Vagina (tissue), 2 donors: ENCODE data around the gene TFCP2L1.

ENCODE experiments used
- POLR2A ChIP-seq, 2 donors: fragments of 450-650 bp; IDR thresholded peaks; one replicate each; pipeline ENCODE4 v1.6.1; 2017; ENCODE audit warnings: antibody characterized with exemption in 2 of 2, mild to moderate bottlenecking in 2 of 2, moderate library complexity in 2 of 2
- POLR2AphosphoS5 ChIP-seq, 2 donors: sonication (generic); formaldehyde crosslinking; IDR thresholded peaks; one replicate each; pipeline ENCODE4 v1.9.0; 2017; ENCODE audit warnings: antibody characterized with exemption in 2 of 2, mild to moderate bottlenecking in 2 of 2, low read depth in 1 of 2; ENCODE audit not compliant: insufficient read depth in 1 of 2
- TF ChIP-seq, protein P1 (sequence below), 3 experiments: fragments of 450-650 bp in 2 of 3; fragments of 200-600 bp in 1 of 3; sonication (generic) in 1 of 3; IDR thresholded peaks; one replicate each; pipeline ENCODE4 v1.5.1; 2017 to 2019; ENCODE audit warnings: antibody characterized with exemption in 3 of 3, mild to moderate bottlenecking in 2 of 3, moderate library complexity in 2 of 3

DNA sequence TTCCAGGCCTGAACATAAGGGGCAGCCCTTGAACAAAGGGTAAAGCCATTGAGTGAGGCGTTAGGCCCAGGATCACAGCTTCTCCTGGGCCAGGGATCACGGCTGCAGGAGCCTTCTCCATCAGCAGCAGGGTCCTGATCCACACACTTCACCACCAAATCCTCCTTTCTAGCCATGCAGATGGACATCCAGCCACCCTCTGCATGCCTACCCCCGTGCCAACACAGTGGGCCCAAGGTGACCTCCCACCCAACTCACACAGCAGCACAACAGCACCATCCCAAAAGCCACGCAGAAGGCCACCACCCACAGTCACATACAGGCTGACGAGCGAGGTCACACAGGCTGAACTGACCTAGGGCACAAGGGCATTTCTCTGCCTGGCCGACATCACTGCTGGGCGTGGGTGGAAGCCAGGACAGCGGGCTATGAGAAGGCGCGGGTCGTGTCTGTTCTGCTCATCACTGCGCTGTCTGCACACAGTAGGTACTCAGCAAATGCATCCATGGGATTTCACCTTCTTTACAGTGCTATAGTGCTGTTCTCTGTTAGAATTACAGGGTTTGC is 31.2 kb downstream of the TFCP2L1 start:
- TF ChIP-seq, protein P1, sequence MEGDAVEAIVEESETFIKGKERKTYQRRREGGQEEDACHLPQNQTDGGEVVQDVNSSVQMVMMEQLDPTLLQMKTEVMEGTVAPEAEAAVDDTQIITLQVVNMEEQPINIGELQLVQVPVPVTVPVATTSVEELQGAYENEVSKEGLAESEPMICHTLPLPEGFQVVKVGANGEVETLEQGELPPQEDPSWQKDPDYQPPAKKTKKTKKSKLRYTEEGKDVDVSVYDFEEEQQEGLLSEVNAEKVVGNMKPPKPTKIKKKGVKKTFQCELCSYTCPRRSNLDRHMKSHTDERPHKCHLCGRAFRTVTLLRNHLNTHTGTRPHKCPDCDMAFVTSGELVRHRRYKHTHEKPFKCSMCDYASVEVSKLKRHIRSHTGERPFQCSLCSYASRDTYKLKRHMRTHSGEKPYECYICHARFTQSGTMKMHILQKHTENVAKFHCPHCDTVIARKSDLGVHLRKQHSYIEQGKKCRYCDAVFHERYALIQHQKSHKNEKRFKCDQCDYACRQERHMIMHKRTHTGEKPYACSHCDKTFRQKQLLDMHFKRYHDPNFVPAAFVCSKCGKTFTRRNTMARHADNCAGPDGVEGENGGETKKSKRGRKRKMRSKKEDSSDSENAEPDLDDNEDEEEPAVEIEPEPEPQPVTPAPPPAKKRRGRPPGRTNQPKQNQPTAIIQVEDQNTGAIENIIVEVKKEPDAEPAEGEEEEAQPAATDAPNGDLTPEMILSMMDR (IDR thresholded peaks at IDR 0.05) = no peak
- TF ChIP-seq POLR2AphosphoS5 (IDR thresholded peaks at IDR 0.05; ENCODE audit: insufficient read depth in 1 of 2, low read depth in 1 of 2) (no peak), POLR2A (IDR thresholded peaks at IDR 0.05) (no peak)
